Loucy (cell line): ENCODE measurements around the gene CCNH.

Source experiments
- H2AFZ ChIP-seq: fragments of 200-600 bp; sonication (generic); 2 replicates; pipeline ENCODE4 v1.6.0; 2016; ENCODE audit warnings: antibody characterized with exemption, mild to moderate bottlenecking, low read length, moderate library complexity
- H3F3A ChIP-seq: fragments of 200-600 bp; 2 replicates; pipeline ENCODE4 v1.6.0; 2016; ENCODE audit warnings: antibody characterized with exemption, low read depth, mild to moderate bottlenecking
- H3K27me3 ChIP-seq: fragments of 200-600 bp; sonication (generic); 2 replicates; pipeline ENCODE4 v1.6.1; 2014; ENCODE audit warnings: low read length, mild to moderate bottlenecking; ENCODE audit not compliant: insufficient read depth, poor library complexity, severe bottlenecking
- H3K36me3 ChIP-seq: fragments of 200-600 bp; sonication (generic); 2 replicates; pipeline ENCODE4 v1.6.1; 2016; ENCODE audit warnings: low read length; ENCODE audit not compliant: insufficient read depth
- H3K4me1 ChIP-seq: fragments of 200-600 bp; sonication (generic); 2 replicates; pipeline ENCODE4 v1.5.1; 2014; ENCODE audit warnings: low read length, mild to moderate bottlenecking; ENCODE audit not compliant: insufficient read depth, poor library complexity, severe bottlenecking
- H3K4me2 ChIP-seq: fragments of 200-600 bp; sonication (generic); 2 replicates; pipeline ENCODE4 v1.6.0; 2014; ENCODE audit warnings: antibody characterized with exemption, low read length, low read depth, mild to moderate bottlenecking; ENCODE audit not compliant: poor library complexity, severe bottlenecking
- H3K4me3 ChIP-seq: fragments of 200-600 bp; sonication (generic); 2 replicates; pipeline ENCODE4 v1.5.1; 2014; ENCODE audit warnings: low read length, mild to moderate bottlenecking, mixed read lengths; ENCODE audit not compliant: poor library complexity, severe bottlenecking
- H3K79me2 ChIP-seq: fragments of 200-600 bp; sonication (generic); 2 replicates; pipeline ENCODE4 v1.6.1; 2014; ENCODE audit warnings: low read length; ENCODE audit not compliant: insufficient read depth
- H3K9ac ChIP-seq: fragments of 200-600 bp; sonication (generic); 2 replicates; pipeline ENCODE4 v1.6.0; 2014; ENCODE audit warnings: mild to moderate bottlenecking, low read depth, low read length, moderate library complexity; ENCODE audit not compliant: poor library complexity, severe bottlenecking
- H3K9me2 ChIP-seq: fragments of 200-600 bp; sonication (generic); replicated peaks from 2 replicates; pipeline ENCODE4 v1.6.1; 2016; ENCODE audit warnings: low read depth, low read length, mixed read lengths
- H3K9me3 ChIP-seq: fragments of 200-600 bp; sonication (generic); 2 replicates; pipeline ENCODE4 v1.6.1; 2014; ENCODE audit warnings: mild to moderate bottlenecking, antibody characterized with exemption, low read length, low read depth; ENCODE audit not compliant: insufficient read depth
- H4K20me1 ChIP-seq: fragments of 200-600 bp; sonication (generic); 2 replicates; pipeline ENCODE4 v1.6.0; 2014; ENCODE audit warnings: antibody characterized with exemption, low read length, mild to moderate bottlenecking; ENCODE audit not compliant: insufficient read depth, poor library complexity, severe bottlenecking
- EZH2phosphoT487 ChIP-seq: fragments of 200-600 bp; IDR thresholded peaks from 2 replicates; pipeline ENCODE4 v1.6.1; 2018; ENCODE audit warnings: antibody characterized with exemption, mild to moderate bottlenecking, moderate library complexity, borderline replicate concordance
- TF ChIP-seq, protein P1 (sequence below): fragments of 200-600 bp; sonication (generic); conservative IDR thresholded peaks from 2 replicates; pipeline ENCODE4 v1.5.1; 2014; ENCODE audit warnings: mild to moderate bottlenecking, antibody characterized with exemption, low read length

CCNH gene

DNA sequence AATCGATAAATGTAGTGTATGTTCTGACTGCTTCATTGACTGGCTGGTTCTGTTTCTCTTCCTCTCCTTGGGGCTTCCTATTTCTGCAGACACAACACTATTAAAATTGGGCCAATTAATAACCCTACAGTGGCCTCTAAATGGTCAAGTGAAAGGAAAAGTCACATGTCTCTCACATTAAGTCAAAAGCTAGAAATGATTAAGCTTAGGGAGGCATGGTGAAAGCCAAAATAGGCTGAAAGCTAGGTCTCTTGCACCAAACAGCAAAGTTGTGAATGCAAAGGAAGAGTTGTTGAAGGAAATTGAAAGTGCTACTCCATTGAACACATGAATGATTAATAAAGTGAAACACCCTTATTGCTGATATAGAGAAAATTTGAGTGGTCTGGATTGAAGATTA is 58.2 kb downstream of the CCNH start:
- peaks cover 37% of the 10 kb centered on the region; the same call in 1 of the 2 replicates for H3K36me3 ChIP-seq
- no peaks in the 10 kb centered on the region for H3F3A ChIP-seq
- H3K79me2 ChIP-seq: no peaks in the 10 kb centered on the region
- H3K4me3 ChIP-seq: no peak overlapping the region
- no peaks in the 10 kb centered on the region for H4K20me1 ChIP-seq
- no peak for TF ChIP-seq EZH2phosphoT487
- TF ChIP-seq, protein P1, sequence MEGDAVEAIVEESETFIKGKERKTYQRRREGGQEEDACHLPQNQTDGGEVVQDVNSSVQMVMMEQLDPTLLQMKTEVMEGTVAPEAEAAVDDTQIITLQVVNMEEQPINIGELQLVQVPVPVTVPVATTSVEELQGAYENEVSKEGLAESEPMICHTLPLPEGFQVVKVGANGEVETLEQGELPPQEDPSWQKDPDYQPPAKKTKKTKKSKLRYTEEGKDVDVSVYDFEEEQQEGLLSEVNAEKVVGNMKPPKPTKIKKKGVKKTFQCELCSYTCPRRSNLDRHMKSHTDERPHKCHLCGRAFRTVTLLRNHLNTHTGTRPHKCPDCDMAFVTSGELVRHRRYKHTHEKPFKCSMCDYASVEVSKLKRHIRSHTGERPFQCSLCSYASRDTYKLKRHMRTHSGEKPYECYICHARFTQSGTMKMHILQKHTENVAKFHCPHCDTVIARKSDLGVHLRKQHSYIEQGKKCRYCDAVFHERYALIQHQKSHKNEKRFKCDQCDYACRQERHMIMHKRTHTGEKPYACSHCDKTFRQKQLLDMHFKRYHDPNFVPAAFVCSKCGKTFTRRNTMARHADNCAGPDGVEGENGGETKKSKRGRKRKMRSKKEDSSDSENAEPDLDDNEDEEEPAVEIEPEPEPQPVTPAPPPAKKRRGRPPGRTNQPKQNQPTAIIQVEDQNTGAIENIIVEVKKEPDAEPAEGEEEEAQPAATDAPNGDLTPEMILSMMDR: no peak
- H3K27me3 ChIP-seq: no peaks in the 10 kb centered on the region
- no peaks in the 10 kb centered on the region for H3K9me2 ChIP-seq
- H2AFZ ChIP-seq: no peak overlapping the region
- H3K4me2 ChIP-seq: no peak overlapping the region
- H3K9me3 ChIP-seq: no peaks in the 10 kb centered on the region
- H3K9ac ChIP-seq: no peak overlapping the region
- peaks cover 2% of the 10 kb centered on the region for H3K4me1 ChIP-seq

GRCh38 chr5:87347841-87348240 is 64.9 kb downstream of the CCNH start:
- Histone ChIP-seq H4K20me1 (peaks cover 3% of the 10 kb centered on the region), H3K9me2 (no peaks in the 10 kb centered on the region), H3F3A (no peaks in the 10 kb centered on the region), H3K9me3 (no peaks in the 10 kb centered on the region), H3K4me3 (no peak overlapping the region), H2AFZ (no peak overlapping the region), H3K4me1 (peaks cover 2% of the 10 kb centered on the region), H3K4me2 (no peak overlapping the region), H3K79me2 (no peaks in the 10 kb centered on the region), H3K36me3 (peaks cover 43% of the 10 kb centered on the region), H3K27me3 (no peaks in the 10 kb centered on the region), H3K9ac (no peak overlapping the region)
- no peak for TF ChIP-seq EZH2phosphoT487
- TF ChIP-seq, protein P1: no peak

- no peaks in the 10 kb centered on the region for H3K9me3 ChIP-seq
- peaks cover 3% of the 10 kb centered on the region for H4K20me1 ChIP-seq
- peaks cover 2% of the 10 kb centered on the region for H3K4me1 ChIP-seq
- no peak overlapping the region for H3K4me2 ChIP-seq
- no peaks in the 10 kb centered on the region for H3K79me2 ChIP-seq
- no peaks in the 10 kb centered on the region for H3K27me3 ChIP-seq
- TF ChIP-seq EZH2phosphoT487: no peak
- TF ChIP-seq, protein P1: no peak
- H3K4me3 ChIP-seq: no peak overlapping the region
- H2AFZ ChIP-seq: no peak overlapping the region
- H3K9me2 ChIP-seq: no peaks in the 10 kb centered on the region
- H3F3A ChIP-seq: no peaks in the 10 kb centered on the region
- H3K36me3 ChIP-seq: peaks cover 49% of the 10 kb centered on the region
- no peak overlapping the region for H3K9ac ChIP-seq
Observed at GRCh38 chr5:87347272-87347671, 65.5 kb downstream of the CCNH start.
